Kidney glomerular epithelial cell (primary cell): ENCODE measurements around the gene PRSS8.
A peak's percentile ranks its signal among the peaks of the same experiment; 100 is the strongest.
"Not testable (repeated sequence)": the region's sequence is repeated elsewhere in the genome, so short reads cannot be mapped to it uniquely, and the experiment has no call there.

Source experiments
- DNase-seq: peaks from one replicate; lab custom pipeline; 2025; lab: John Stamatoyannopoulos, UW

PRSS8 gene

GRCh38 chr16:31135535-31136286 lies at the start of gene PRSS8:
PRSS8 (minus strand) TSS chr16:31135727; CDS start chr16:31135498, 229 bp downstream.
- DNase-seq = no peak

DNA sequence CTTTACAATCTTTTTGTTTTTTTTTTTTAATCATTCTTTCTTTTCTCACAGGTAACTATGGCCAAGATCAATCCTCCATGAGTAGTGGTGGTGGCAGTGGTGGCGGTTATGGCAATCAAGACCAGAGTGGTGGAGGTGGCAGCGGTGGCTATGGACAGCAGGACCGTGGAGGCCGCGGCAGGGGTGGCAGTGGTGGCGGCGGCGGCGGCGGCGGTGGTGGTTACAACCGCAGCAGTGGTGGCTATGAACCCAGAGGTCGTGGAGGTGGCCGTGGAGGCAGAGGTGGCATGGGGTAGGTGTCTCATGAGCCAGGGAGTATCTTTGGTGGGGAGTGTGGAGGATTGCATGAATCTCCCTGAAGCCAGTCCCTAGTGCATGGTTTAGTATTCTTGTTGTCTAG lies 49.4 kb upstream of the PRSS8 start:
- DNase-seq = no peak

GRCh38 chr16:31183432-31184428 lies 48.2 kb upstream of the PRSS8 start:
- DNase-seq = no peak

- no peak for DNase-seq
Observed at GRCh38 chr16:31182391-31182790, 46.9 kb upstream of the PRSS8 start.

DNA sequence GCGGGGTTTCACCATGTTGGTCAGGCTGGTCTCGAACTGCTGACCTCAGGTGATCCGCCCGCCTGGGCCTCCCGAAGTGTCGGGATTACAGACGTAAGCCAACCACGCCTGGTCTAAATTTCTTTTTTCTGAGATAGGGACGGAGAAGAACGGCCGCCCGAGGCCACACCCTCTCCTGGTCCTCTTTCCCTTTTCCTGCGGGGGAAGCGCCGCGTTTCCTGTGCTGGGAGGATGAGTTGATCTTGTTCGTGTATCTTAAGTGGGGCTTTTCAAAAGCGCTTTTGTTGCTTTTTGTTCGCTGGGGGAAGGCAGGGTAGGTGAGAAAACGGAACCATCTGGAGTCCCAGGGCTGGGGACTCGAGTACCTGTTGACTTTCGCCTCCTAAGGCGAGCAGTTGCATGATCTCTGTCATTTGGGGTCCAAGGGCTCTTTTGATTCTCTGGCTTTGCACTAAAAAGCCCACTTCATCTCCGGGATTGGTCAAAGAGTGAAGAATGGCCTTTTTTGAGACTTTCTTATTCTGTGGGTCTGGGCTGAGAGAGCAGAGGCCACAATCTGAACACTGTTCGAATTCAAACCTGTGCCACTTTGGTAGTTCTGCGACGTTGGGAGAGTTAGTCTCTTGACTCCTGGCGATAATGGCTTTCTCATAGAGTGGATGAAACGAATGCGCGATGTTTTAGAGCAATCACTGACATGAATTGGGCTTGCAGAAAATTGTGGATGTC lies 45.7 kb upstream of the PRSS8 start:
- DNase-seq = peak; percentile 17

- peak; percentile 79 for DNase-seq
Observed at GRCh38 chr16:31179747-31180459, 44.4 kb upstream of the PRSS8 start, which contains the start of gene FUS. FUS (plus strand) TSS chr16:31180139; CDS start chr16:31180215, 76 bp downstream.

DNA sequence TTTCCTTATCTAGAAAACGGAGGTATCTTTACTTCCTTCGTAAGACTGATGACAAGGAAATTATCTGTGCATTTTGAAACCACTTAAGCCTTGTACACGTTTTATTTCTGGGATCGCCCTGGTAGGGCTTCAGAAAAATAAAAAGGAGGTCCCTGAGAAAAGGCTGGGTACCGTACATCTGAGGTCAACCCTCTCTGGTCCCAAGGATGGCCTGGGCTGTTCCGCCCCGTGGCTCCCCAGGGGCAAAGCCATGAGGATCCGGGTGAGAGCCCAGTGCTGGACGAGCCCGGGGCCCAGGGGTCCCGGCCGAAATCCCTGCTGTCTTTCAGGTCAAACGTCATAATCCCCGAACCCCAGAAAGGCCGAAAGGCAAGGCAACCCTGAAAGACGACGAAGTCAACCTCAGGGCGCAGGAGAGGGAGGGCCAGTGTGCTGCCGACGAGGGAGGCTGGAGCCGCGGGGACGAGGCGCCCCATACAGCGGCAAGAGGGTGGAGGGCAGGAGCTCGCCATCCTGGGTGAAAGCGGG lies 43.8 kb upstream of the PRSS8 start:
- DNase-seq = no peak

GRCh38 chr16:31177136-31177535 lies 41.6 kb upstream of the PRSS8 start:
- no peak for DNase-seq

GRCh38 chr16:31170048-31170447 lies 34.5 kb upstream of the PRSS8 start:
- DNase-seq = not testable (repeated sequence)

DNA sequence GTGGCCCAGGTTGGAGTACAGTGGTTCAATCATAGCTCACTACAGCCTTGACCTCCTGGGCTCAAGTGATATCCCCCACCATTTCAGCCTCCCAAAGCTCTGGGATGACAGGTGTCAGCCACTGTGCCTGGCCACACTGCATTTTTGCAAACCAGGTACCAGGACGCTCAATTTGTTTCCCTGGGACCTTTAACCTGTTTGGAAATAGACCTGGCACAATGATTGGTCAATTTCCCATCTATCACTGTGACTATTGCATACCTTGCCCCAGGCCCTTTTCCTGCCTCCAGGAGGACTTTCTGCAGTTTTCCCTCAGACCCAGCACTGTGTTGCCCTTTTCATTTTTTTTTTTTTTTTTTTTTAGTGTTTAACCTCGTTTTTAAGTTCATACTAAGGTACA lies 33.3 kb upstream of the PRSS8 start:
- DNase-seq = no peak

DNA sequence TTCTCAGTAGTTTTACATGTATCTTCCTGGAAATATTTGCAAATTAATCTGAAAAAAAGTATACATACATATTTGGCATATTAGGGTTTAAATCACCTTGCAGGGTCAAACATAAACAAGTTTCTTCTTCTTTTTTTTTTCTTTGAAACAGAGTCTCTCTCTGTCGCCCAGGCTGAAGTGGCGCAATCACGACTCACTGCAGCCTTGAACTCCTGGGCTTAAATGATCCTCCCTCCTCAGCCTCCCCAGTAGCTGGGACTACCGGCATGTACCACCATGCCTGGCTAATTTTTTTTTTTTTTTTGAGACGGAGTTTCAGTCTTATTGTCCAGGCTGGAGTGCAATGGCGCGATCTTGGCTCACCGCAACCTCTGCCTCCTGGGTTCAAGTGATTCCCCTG lies 31.8 kb upstream of the PRSS8 start:
- no peak for DNase-seq

DNA sequence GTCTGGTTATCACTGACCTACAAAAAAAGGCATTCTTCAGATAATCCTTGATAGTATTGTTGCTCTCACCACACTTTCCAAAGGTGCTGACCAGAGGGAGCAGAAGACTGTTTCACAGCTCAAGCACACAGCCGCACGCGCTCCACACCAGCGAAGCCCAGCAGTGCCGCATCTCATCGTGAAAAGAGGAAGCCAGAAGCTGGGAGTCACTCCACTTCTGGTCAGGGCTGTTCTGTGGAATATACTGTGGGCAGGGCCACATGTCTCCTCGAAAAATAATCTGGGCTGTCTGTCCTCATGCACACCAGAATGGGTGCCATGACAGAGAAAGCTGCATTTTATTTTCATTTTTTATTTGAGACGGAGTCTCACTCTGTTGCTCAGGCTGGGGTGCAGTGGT lies 21.6 kb upstream of the PRSS8 start:
- no peak for DNase-seq

DNA sequence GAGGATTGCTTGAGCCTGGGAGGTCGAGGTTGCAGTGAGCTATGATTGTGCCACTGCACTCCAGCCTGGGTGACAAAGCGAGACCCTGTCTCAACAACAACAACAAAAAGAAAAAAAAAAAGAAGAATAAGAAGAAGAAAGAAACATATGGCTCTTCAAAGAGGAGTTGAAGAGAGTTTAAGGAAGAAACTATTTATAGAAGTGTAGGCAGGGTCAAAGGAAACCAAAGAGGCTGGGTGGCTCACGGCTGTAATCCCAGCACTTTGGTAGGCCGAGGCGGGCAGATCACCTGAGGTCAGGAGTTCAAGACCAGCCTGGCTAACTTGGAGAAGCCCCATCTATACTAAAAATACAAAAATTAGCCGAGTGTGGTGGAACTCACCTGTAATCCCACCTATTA lies 15.4 kb upstream of the PRSS8 start:
- not testable (repeated sequence) for DNase-seq

DNA sequence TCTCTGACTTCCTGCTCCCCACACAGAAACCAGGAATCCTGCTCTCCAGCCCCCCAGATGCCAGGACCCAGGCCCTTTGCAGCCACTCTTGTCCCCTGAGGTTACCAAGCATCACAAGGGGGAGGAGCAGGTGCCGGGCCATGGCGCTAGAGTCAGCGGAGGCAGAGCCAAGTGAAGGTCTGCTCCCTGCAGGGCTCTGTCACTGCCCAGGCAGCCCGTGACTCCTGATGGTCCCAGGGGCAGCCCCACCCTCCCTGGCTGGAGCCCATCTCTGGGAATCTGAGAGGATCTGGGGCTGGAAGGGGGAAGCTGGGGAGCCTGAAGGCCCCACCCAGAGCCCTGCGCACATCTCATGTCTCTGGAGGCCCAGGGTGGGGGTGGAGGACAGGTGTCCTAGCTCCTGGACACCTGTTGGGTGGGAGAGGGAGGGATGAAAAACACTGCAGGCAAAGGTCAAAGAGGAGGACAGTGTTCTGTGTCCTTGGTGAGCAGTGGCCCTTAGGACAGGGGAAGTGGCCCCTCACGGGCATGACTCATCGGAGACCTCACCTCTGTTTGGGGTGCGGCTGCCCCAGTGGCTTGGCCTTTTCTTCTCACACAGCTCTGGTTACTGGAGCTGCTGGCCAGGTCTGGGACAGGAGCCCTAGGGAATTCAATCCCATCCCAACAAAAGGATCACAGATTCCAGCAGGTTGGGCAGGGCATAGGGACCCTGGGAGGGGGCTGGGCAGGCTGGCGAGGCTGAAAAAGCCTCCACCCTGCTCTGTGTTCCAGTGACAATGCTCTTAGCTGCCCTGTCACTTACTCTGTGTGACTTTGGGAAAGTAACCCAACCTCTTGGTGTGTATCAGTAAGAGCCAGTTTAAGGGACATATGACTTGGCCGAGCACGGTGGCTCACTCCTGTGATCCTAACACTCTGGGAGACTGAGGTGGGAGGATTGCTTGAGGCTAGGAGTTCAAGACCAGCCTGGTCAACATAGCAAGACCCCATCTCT lies 14.7 kb upstream of the PRSS8 start, which contains the start of gene PRSS36:
Gene PRSS36, minus strand, starts transcription at position 173 of the 997 bp plus-strand sequence. Its CDS starts 31 bp downstream, at position 142.
- no peak for DNase-seq

GRCh38 chr16:31149332-31149731 lies 13.8 kb upstream of the PRSS8 start:
- DNase-seq = no peak

DNA sequence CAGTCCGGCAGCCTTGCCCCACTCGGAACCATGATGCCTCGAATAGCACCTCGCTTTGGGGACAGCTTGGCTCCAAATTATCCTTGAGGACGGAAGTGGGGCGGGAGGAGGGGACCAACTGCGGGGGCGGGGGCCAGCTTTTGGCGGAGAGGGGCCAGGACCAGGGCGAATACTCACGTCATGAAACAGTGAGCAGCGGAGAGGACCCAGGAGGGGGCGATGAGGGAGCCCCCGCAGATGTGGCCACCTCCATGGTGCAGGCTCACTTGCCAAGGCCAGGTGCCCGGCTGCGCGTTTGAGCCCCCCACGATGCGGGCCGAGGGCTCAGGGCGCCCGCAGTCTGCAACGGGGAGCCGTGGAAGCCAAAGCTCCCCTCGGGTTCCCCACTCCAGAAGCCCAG lies 13.4 kb upstream of the PRSS8 start:
- DNase-seq = no peak

DNA sequence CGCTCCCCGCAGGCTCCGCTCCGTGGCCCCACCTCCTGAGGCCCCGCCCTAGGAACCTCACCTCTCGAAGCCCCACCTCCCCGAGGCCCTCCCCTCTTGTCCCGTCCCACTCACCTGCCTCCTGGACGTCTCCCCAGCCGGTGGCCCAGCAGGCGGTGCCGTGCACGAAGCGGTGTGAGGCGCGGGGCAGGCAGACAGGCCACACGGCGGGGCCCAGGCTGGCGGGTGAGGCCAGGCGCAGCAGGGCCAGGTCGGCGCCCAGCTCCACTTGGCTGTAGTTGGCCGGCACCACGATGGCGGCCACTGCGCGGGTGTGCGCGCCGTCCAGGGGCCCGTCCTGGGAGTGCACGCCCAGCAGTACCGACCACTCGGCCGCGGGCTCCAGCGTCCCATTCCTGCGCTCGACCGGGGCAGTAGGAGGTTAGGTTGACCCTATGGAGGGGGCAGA lies 12.8 kb upstream of the PRSS8 start:
- DNase-seq = no peak

DNA sequence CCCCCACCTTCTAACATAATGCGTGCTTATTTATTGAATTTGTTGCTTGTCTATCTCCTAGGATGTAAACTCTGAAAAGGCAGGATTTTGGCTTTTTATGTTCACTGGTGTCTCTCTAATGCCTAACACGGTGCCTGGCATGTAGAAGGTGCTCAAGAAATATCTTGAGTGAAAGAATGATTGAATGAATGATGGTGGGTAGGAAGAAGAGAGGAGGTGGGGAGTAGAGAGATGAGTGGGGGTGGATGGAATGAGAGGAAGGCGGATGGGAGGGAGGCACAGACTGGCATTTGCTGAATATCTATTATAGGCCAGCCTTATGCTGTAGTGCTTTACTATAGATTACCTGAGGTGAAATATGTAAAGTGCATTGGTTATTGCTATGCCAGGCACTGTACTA lies 12.0 kb upstream of the PRSS8 start:
- no peak for DNase-seq

DNA sequence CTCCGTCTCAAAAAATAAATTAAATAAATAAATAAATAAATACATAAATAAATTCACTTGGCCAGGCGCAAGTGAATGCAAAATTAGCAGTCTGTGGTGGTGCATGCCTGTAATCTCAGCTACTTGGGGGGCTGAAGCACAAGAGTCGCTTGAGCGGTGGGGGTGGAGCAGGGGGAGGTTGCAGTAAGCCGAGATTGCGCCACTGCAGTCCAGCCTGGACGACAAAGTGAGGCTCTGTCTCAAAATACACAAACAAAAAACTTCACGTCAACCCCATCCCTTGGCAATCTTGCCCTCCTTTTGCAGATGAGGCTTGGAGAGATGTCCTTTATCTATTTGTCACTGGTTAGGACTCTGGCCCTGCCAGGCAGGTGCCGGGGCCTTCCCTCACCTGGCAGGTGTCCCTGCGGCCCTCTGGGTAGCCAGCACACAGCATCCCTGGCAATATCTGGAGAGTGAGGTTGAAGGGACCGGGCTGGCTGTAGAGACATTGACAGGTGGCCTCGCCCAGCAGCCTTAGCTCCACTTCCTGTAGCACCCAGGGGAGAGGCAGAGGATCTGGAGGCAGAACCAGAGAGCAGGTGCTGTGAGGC lies 10.0 kb upstream of the PRSS8 start:
- DNase-seq = no peak
